Stimulated activated CD8-positive, alpha-beta memory T cell treated with anti-CD3 and anti-CD28 coated beads, Interleukin-4, amount 100 ng/mL, for 1 hour (primary cell): ENCODE measurements around the gene NOL3.
"Not testable (repeated sequence)": the region's sequence is repeated elsewhere in the genome, so short reads cannot be mapped to it uniquely, and the experiment has no call there.

Source experiments
- DNase-seq, 2 donors: peaks; one replicate each; pipeline ENCODE4 v3.0.0-alpha.2; 2020; ENCODE audit warnings: low read depth in 2 of 2, low spot score in 1 of 2

NOL3 gene

DNA sequence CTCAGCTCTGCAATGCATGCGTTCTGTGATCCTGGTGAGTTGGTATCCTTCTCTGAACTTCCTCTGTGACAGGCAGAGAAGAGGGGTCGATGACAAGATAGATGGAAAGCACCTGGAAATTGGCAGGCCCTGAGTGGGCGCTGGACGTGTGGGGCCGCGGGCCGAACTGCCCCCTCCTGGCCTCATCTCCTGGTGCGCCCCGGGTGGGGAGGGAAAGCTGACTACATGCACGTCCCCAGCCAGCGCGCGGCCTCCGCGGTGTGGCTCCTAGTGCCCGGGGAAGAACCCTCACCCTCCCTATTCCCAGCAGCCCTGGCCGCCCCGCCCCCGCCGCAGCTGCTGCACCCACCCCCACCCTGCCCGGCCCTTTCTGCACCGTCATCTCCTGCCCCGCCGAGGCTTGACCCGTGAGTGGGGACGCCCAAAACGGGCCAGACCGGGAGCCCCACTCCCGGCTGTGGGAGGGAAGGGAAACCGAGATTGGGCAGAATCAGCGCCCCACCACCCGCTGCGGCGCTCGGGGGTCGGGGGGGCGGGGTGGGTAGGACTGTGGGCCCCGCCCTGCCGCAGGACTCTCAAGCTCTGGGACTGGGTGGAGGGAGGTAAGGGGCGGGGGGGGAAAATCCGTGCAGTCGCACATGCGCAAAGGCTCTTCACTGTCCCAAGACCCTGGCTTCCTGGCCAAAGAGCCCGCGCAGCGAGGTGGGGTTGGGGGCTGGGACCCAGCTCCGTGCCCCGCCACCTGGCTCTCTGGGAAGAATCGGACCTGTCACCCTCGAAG lies at the start of gene NOL3:
Gene NOL3 (plus strand): TSS at position 371 of the 781 bp plus-strand sequence.
- no peak for DNase-seq

- DNase-seq: not testable (repeated sequence)
Measured at GRCh38 chr16:67122799-67123198, 47.5 kb upstream of the NOL3 start.

GRCh38 chr16:67128417-67128816 lies 41.9 kb upstream of the NOL3 start:
- no peak for DNase-seq

DNA sequence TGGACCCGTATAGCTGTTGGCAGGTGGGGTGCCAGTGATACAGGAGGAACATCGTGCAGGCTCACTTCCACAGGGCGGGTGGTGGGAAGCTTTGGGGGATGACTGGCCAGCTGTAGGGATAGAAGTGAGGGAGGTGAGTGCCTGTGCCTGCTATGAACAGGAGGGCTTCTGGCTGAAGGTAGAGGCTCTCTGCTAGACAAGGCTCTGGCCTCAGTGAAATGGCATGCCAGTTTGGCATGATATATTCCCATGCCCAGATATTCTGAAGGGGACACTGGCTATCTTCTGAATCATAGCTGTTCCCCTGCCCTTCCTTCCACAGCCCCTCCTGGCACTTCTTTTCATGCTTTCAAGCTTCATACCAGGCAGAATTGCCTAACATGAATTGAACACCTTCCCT lies 41.5 kb upstream of the NOL3 start:
- no peak for DNase-seq

DNA sequence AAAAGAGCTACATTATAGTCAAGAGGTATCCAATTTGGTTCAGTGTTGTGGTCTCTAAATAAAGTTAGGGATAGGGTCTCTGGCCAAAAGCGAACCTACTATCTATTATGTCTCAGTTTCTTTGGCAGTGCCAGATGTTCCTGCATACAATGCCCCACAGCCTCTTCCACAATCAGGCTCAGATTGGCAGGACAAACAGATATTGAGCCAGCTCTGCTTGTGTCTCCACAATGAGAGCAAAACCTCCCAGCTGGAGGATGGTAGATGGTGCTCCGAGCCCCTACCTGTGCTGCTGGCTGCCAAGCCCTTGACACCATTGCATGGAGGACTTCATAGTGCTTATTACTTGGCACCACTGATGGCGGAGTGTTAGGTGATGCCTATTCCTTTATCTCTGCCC lies 40.9 kb upstream of the NOL3 start:
- no peak for DNase-seq

DNA sequence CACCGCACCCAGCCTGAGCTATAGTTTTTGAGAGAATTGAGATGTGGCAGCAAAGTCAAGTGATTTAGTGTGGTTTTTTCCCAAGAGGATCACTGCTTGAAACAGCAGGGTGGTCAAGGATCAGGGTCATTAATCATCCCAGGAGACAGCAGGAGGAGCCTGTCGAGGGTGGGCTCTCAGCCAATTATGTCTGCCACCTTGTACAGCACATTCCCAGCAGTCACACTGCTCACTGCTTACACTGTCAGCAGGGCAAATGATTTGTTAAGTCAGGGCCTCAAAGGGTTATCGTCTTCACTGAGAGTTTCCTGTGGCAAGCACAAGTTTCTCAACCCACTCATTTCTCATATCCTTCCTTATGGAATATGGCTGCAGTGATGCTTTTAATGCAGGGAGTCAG lies 32.7 kb upstream of the NOL3 start:
- no peak for DNase-seq

DNA sequence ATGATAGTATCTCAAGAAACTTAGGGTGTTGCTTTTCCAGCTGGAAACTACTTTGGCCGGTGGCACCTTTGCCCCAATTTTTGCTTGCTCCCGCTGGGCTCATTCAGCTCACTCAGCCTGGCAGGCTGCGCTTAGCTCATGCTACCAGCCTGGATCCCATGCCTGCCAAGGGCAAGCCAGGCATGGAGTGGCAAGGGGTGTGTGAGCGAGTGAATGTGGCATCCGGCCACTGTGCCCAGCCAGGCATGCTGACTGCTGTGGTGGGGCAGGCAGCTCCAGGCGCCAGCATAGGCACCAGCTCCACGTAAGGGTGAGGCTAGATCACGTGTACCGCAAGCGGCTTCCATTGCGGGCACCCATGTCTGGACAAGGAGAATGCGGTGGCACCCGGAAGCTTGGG lies 28.9 kb upstream of the NOL3 start:
- no peak for DNase-seq

DNA sequence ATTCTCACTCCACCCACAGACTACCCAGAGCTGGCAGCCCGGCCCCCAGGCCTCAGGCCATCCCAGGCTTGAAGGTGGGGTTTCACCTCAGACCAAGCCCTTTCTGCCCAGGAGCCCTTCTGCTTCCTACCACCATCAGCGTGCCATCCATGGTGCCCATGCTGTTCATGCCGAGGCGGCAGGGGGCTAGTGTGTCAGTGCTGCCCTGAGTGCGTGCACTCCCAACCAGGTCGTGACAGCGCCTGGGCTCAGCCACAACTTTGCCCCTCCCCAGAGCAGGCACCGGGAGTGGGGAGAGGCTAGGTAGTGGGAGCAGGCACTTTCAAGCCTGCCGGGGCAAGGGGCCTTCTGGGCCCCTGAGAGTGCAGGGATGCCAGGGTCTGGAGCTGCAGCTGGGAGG lies 28.0 kb upstream of the NOL3 start:
- no peak for DNase-seq

DNA sequence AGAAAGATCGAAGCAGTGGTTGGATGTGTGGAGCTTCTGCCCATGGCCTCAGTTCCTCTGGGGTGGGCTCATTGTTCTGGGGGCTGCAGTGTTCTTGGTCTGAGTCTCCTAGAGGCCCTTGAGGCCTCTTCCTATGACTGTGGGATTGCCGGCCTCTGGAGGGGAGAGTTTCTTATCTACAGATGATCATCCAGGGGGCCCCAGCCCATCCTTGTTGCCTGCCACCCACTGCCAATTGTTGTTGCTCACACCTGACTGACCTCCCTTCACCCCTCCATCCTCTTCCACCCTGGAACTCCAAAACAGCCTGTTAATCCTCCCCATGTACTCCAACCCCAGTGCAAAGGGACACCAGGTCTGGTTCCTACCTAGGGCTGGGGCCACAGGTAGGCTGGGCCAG lies 25.4 kb upstream of the NOL3 start:
- DNase-seq: no peak

DNA sequence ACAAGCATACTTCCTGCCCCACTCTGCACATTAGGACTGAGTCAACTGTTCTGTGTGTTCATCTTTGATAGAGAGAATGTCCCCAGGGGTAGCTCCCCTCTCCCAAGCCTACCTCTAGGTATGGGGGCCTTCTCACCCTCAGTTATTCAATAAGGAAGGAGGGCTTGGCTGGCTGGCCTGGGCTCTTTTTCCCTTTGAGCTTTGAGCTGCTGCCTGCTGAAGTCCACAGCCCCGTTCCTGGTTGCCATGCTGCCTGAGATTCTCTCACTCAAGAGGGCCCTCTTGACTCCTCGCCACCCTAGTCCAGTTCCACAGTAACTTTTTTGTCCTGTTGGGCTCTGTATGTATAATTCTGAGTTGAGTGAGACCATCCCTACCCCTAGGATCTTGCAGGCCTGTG lies 24.6 kb upstream of the NOL3 start:
- DNase-seq: no peak

DNA sequence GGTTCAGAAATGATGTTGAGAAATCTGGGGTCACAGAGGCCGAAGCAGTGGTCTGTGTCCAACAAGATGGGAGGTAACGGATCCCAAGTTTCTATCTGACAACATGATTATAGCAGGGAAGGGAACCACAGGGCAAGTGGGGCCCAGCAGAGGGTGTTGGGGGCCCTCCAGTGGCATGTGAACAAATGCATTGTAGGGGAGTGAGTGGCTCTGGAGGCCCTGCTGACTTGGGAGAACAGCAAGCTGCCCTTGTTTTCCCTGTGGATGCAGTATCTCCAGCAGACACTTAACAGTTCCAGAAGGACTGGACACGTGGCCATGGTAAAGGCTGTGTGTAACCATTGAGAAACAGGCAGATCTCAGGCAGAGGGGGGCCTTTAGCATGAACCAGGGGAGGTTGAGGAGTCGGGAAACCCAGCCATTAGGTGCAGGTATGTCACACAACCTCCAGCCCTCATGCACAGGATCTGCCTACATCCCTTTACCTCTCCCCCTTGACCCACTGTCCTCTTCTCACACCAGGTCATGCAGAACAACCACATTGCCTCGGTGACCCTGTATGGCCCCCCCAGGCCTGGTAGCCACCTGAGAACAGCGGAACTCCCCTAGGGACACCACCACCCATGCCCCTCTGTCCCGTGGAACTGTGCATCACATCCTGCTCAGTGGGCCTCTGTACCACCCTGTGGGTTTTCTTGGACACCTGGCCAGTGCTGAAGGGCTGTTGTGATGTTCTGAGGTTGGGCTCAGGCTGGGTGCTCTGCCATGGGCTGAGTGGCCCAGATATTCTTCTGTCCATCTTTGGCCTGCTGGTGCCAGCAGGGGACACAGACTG lies 23.6 kb upstream of the NOL3 start:
- no peak for DNase-seq

DNA sequence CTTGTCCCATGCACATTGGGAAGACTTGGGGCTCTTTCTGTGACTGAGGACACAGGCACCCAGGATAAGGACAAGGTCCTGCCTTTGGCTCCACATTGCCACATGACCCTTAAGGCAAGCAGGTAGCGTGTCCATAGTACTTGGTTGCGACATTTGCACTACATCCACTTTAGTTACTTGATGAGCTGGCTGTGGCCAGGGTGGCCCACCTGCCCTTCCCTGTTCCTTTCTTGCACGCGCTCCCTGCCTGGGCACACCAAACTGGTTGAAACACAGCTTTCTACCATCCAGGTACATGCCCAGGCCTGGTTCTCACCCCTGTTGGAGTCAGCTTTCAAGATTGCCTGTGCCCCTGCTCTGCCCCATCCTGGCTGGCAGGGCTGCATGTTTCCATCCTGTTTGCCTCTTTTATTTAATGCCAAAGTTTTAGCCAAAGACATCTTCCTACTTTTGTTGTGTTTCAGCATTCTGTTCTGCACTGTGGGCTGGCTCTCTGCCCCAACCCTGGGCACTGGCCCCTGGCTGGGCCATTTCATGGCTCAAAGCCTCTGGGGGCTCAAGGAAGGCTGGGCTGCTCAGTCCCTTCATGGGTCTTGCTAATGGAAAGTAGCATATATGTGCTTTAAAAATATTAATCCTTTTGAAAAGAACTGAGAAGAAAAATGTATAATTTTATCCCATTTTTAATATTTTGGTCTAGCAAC lies 22.7 kb upstream of the NOL3 start:
- DNase-seq: no peak

DNA sequence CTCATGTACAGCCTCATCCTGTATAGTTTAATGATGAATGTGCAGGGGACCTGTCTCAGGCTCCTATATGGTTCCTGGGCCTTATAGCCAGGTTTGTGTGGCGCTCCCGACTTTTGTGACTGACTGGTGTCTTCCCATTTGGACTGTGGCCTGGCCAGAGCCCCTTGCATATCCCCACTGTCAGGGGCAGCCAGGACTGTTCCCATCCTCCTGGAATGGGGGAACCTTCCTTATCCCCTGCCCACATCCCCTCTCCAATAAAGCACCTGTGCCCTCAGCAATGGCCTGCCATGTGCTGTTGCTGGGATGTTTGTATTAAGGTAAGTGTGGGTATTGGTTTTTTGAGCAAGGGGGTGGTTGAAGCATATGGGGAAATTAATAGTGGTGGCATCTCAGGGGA lies 22.1 kb upstream of the NOL3 start:
- DNase-seq: no peak

GRCh38 chr16:67148656-67149275 lies 21.6 kb upstream of the NOL3 start:
- no peak for DNase-seq

DNA sequence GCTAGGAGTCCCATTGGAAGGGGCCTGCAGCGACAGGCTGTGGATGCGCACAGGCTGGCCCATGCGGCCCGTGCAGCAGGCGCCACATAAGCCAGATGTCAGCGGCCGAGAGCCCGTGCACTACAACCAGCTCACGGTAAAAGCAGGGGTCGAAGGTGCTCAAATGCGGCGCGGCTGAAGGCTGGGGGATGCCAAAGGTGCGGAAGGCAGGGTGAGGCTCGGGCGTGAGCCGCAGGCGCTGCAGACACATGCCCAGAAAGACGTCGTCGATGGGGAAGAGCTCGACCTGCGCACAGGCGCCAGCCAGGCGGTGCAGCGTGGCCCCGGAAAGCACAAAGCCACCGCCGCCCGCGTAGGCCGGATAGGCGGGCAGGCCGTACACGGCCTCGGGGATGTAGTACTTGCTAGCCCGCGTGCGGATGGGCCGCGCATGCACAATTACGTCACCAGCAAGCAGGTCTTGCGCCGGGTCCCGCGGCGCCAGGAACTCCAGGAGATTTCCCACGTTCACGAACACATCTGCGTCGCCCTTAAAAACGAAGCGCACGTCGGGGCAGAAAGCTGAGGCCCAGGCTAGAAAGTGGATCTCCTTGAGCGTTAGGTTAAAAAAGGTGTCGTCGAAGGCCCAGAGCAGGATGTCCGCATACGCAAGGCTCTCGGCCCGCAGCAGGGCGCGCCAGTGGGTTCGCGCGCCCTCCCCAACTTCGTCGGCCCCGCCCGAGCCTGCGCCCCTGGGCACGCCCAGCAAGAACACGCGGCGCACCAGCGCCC lies 20.9 kb upstream of the NOL3 start:
- no peak for DNase-seq

DNA sequence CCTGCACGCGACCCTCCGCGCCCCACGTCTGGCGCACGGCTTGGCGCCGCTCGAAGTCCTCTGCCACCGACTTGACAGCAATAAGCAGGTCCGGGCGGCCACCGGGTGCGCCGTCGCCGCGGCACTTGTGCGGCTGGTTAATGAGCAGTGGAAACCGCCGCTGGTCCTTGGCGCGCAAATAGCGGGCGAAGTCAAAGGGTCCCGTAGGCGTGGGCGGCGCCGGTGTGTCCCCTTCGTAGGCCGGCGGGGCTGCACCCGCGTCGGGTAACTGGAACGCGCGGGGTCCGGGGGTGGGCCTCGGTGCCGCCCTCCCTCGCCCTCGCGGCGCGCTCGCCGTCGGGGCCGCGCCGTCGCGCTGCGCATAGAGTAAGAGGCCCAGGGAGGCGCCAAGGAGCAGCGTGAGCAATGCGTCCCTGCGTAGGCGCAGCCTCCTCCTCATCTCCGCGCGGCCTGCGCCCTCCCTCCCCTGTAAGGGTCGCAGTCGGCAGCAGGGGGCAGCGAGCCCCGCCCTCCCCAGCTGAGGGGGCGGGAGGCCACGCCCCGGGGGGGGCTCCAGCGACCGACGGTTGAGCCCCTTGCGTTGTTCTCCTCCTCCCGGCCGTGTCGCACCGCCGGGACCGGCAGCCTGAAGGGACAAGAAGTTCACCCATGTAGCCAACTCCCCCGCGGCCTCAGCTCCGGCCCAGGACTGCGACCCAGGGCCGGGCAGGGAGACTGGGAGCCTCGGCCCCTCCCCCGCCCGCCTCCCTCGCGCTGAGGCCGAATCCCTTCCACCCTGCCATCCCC lies 20.1 kb upstream of the NOL3 start:
- DNase-seq: no peak

DNA sequence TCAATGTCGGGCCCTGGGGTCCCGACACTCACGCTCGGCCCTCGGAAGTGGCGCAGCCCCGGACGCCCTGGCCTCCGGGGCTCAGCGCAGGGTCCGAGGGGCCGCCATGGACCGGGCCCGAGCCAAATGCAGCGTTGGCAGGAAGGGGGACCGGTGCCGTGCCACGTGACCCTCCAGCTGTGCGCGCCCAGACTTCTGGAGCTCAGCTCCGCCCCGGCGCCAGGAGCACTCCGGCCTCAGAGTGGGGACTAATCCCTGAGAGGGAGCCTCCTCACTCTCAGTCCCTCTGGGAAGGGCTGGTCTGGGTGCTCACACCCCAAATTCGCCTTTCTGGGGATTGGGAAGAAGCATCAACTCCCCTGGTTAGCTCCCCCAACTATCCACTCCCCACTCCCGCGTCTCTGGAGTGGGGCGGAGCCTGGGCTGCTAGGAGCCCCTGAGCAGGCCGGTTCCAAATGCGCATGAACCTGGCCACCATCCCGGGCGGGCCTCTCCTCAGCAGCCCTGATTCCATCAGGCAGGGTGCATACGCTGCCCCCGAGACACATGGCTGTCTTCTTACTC lies 19.4 kb upstream of the NOL3 start, which contains the start of gene B3GNT9:
Gene B3GNT9 (minus strand): TSS at position 166 of the 564 bp plus-strand sequence. CDS start 513 bp downstream, outside the sequence.
- DNase-seq: no peak

DNA sequence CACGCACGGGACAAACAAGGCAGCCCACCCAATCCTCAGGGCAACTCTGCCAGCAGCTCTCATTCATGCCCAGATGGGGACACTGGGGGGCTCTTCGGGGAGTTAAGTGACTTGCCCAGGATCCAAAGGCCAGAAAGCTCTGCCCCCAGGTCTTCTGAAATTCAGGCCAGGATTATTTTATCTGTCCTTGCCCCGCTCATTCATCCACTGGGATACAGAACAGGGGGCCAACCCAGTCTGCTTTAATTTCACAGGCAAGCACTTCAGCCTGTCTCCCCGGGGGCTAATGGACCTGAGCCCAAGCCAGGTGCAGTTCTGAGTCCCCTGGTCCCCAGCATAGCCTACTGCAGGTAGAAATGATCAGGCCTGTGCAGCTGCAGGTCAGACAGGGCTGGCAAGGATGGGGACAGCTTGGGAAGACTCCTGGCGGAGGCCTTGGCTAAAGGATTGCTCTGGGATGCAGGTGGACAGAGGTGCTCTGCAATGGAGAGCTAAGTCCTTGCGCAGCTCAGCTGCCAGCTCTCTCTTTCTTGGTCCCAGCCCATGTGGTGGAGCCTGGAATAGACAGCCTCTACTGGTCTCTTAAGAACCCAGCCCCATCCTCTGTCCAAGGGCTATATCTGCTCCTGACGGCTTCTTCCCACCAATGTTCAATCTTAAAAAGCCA lies 18.8 kb upstream of the NOL3 start:
- no peak for DNase-seq
